Amniotic epithelial cell (primary cell): ENCODE data around the gene JMJD8.

Experiments used
- DNase-seq: peaks from one replicate; pipeline ENCODE4 v3.0.0-alpha.2; 2010; ENCODE audit warnings: low read depth

JMJD8 gene, protein sequence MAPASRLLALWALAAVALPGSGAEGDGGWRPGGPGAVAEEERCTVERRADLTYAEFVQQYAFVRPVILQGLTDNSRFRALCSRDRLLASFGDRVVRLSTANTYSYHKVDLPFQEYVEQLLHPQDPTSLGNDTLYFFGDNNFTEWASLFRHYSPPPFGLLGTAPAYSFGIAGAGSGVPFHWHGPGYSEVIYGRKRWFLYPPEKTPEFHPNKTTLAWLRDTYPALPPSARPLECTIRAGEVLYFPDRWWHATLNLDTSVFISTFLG

DNA sequence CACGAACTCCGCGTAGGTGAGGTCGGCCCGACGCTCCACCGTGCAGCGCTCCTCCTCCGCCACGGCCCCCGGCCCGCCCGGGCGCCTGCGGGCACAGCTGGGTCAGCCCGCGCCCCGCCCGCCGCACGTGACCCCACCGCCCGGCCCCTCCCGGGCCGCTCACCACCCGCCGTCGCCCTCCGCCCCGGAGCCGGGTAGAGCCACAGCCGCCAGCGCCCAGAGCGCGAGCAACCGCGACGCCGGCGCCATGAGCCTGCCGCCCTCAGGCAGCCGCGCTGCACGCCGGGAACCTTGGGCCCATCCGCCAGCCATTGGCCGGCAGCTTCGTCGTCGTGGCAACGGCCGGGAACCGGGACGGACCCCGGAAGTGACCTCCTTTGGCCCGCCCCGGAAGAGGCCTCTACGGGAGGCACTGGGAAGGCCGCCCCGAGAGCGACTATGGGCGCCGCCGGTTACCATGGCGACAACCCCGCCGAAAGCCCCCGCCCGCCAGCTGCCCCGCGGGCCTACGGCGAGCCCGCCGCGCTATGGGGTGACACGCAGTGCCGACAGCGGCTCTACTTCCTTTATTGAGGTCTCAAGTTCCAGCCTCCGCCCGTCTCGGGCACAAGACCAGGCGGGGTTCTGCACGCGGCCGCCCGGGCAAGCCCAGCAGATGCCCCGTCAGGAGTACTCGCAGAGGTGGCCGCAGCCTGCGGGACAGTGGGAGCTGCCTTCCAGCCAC is at the start of gene JMJD8:
Gene JMJD8 (minus strand): TSS at position 264 of the 724 bp plus-strand sequence. CDS start 15 bp downstream, at position 249.
- DNase-seq: peak; percentile 90

- DNase-seq: no peak
Measured at GRCh38 chr16:733382-734207, 49.5 kb upstream of the JMJD8 start.

GRCh38 chr16:732936-733335 is 48.8 kb upstream of the JMJD8 start:
- DNase-seq: no peak

- no peak for DNase-seq
Measured at GRCh38 chr16:732332-732731, 48.2 kb upstream of the JMJD8 start.

GRCh38 chr16:730666-731509 is 46.8 kb upstream of the JMJD8 start:
- DNase-seq: no peak

GRCh38 chr16:729768-730665 is 45.9 kb upstream of the JMJD8 start:
- DNase-seq: no peak

DNA sequence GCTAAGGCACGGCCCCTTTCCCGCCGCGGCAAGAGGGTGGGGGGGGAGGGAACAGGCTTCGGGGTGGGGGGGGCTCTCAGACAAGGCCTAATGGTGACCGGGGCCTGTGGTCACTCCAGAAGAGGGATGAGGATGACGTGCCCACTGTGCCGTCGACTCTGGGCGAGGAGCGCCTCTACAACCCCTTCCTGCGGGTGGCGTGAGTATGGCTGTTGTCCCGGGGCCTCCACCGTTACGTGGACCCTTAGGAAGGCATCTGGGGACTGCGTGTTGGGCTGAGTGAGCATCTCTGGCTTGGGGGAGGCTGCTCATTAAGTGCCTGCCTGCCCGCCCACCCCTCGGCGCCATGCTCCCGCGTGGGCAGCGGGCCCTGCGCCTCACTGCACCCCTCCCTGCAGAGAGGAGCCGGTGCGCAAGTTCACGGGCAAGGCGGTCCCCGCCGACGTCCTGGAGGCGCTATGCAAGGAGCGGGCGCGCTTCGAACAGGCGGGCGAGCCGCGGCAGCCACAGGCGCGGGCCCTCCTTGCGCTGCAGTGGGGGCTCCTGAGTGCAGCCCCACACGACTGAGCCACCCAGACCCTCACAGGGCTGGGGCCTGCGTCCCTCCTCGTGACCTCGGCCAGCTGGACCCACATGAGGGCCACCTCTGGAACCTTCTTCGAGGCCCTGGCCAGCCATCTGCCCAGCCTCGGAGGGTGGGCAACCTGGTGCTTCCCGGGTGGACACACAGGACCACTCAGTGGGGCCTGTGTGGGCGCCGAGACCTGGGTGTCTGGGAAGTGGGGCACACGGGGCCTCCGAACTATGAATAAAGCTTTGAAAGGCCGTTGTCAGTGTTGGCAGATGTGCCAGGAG is 45.0 kb upstream of the JMJD8 start:
- DNase-seq: no peak

GRCh38 chr16:728131-728889 is 44.2 kb upstream of the JMJD8 start:
- peak; percentile 74 for DNase-seq

DNA sequence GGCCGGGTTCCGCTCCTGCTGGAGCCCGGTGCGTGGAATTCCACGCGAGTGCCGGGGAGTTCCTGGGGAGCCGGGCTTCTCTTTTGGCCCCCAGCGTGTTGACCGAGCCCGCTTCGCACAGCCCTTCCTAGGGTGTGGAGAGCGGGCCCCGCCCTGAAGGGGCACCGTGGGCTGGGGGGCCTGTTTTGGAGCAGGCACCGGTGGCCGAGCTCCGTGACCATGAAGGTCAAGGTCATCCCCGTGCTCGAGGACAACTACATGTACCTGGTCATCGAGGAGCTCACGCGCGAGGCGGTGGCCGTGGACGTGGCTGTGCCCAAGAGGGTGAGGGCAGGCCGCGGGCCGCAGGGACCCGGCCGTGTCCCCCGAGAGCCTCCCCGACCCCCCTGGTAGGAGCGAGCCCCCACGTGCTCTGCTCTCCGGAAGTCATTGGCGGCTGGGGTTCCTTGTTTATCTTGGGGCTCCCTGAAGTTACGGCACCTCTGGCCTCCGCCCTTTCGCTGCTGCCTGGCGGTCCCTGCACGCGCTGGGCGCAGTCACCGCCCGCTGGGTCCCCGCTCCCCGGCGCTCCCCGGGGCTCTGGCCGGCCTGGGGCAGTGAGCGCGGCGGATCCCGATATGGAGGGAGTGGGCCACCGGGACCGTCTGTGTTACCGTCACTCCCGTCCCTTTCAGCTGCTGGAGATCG is 43.3 kb upstream of the JMJD8 start:
- no peak for DNase-seq

DNA sequence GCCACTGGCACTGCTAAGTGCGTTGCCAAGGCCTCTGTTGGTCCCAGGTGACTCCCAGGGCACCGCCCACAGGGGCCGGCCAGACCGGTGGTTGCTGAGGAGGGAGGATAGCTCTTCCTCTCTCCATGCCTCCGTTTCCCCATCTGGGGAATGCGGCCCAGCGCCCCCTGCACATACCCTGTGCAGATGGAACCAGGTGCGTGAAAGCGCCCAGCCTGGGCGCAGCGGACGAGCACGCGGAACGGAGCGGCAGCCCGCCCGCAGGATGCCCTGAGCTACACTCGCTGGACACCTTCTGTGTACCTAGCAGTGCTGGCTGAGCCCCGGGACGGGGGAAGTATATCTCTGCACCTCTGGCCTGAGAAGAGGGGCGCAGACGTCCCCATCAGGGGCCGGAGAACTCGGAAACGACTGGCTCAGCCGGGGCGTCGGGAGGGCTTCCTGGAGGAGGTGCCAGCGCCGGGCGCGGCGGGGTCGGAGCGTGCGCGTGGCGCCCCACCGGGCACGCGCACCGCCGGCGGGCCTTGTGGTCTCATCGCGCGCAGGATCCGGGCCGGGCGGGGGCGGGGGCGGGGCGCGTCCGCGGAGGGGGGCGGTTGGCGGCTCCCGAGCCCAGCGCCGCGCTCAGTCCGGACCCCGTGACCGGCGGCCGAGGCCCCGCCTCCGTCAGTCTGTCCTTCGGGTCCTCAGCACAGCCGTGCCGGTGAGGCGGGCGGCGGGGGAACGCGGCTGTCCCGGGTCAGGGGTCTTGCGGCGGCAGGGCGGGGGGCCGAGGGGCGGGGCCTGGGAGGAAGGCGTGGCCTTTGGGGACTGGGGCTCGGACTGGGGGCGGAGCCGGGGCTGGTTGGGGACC is 42.5 kb upstream of the JMJD8 start, which contains the start of the genes CCDC78 and HAGHL:
Gene CCDC78 (minus strand): TSS at position 6 of the 853 bp plus-strand sequence. CDS start 76 bp downstream, outside the sequence.
Gene HAGHL (plus strand): TSS at position 669 of the 853 bp plus-strand sequence. CDS start 404 bp downstream, outside the sequence.
- DNase-seq: no peak

GRCh38 chr16:726188-726437 is 42.0 kb upstream of the JMJD8 start:
- no peak for DNase-seq

DNA sequence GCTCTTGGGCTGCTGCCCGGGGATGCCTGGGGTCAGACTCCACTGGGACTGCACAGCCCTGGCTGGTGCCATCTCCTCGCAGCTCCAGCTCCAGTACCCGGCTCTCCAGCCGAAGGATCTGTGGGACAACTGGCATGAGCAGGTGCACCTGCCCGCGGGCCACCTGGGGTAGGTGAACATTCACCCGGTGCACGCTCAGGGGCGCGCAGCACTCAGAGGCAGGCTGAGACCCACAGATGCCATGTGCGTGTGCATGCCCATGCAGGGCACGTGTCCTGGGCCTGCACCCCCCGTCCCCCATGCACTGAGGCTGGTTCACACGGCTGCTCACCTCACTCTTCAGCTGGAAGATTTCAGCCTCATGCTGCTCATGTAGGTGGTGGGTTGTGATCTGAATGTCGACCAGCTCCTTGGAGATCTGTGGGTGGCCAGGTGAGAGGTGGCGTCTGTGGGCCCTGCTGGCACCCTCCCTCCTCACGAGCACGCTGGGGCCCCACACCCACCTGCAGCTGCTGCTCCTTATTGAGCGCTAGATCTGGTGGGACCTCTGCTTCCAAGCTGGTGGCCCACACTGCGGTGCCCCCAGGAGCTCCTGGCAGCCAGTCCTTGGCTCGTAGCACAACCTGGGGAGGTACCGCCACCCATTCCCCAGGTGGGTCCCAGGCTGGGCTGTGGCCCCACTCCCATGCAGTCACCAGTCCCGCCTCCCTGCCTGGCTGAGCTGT is 41.5 kb upstream of the JMJD8 start:
- no peak for DNase-seq

DNA sequence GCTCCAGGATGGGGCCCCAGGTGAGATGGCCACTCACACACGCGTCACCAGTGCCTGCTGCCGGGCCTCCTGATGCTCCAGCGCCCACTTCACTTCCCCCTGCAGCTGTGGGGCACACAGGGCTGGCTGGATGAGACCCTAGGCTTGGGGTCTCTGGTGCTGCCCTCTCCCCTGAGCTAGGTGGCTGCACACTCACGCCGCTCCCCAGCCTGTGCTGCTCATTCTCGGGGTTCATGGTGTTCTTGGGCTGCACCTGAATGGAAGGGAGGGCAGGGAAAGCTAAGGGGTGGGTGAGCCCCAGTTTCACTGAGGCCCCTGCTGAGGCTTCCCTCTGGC is 40.9 kb upstream of the JMJD8 start:
- DNase-seq: no peak

DNA sequence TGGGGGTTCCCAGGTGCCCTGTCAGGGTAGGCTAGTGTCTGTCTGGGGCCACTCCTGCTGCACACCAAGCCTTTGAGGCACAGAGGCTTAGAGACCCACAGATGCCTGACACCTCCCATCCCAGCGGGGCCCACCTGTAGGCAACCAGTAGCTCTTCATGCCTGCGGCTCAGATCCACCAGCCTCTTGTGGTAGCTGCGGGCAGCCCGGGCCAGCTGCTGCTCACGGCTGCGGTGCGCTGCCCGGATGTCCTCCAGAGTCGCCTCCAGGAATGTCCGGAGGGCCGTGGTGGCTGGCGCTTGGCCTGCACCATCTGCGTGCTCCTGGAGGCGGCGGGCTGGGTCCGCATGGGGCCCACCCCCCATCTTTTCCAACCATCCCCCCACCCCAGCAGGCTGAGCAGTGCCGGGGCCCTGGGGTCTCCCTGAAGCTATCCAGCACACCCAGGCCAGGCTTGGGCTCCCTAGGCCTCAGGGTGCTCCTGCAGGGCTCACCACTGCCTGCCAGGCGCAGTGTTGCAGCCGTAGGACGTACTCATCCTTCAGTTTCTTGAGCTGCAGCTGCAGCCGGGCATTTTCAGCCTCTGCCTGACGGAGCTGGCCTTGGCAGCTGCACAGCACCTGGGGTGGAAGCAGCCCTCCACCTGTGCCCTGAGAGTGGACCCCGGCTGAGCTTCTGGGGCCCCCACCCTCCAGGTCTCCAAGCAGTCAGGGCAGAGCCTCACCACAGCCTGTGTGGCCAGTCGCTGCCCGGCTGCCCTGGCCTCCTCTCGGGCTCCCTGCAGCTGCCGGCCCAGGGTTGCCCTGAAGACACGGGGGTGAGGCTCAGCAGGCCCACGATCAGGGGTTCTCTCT is 40.3 kb upstream of the JMJD8 start:
- no peak for DNase-seq

- DNase-seq: no peak
Measured at GRCh38 chr16:723695-724094, 39.6 kb upstream of the JMJD8 start.
